Muscle layer of duodenum (tissue), 2 donors: ENCODE results near the gene OTOP2.

Experiments
- H3K27ac ChIP-seq: one replicate; pipeline ENCODE4 v1.7.0; 2013; ENCODE audit warnings: mild to moderate bottlenecking, low read length
- H3K27me3 ChIP-seq: one replicate; pipeline ENCODE4 v1.7.0; 2013; ENCODE audit warnings: low read depth, mild to moderate bottlenecking, control low read depth, low read length
- H3K36me3 ChIP-seq, 2 donors: one replicate each; pipeline ENCODE4 v1.7.0; 2013; ENCODE audit warnings: low read length in 2 of 2, control low read depth in 1 of 2, mild to moderate bottlenecking in 1 of 2; ENCODE audit not compliant: insufficient read depth in 2 of 2, control insufficient read depth in 1 of 2
- H3K4me1 ChIP-seq, 2 donors: one replicate each; pipeline ENCODE4 v1.7.0; 2013; ENCODE audit warnings: low read length in 2 of 2, mild to moderate bottlenecking in 2 of 2, control low read depth in 1 of 2, moderate library complexity in 1 of 2; ENCODE audit not compliant: insufficient read depth in 2 of 2, control insufficient read depth in 1 of 2
- H3K4me3 ChIP-seq, 2 donors: one replicate each; pipeline ENCODE4 v1.7.0; 2013; ENCODE audit warnings: low read length in 2 of 2, low read depth in 1 of 2, mild to moderate bottlenecking in 1 of 2
- H3K9me3 ChIP-seq, 2 donors: one replicate each; pipeline ENCODE4 v1.7.0; 2013; ENCODE audit warnings: low read length in 2 of 2, control low read depth in 1 of 2, mild to moderate bottlenecking in 1 of 2; ENCODE audit not compliant: control insufficient read depth in 1 of 2
- donor health status: healthy.

OTOP2 gene

DNA sequence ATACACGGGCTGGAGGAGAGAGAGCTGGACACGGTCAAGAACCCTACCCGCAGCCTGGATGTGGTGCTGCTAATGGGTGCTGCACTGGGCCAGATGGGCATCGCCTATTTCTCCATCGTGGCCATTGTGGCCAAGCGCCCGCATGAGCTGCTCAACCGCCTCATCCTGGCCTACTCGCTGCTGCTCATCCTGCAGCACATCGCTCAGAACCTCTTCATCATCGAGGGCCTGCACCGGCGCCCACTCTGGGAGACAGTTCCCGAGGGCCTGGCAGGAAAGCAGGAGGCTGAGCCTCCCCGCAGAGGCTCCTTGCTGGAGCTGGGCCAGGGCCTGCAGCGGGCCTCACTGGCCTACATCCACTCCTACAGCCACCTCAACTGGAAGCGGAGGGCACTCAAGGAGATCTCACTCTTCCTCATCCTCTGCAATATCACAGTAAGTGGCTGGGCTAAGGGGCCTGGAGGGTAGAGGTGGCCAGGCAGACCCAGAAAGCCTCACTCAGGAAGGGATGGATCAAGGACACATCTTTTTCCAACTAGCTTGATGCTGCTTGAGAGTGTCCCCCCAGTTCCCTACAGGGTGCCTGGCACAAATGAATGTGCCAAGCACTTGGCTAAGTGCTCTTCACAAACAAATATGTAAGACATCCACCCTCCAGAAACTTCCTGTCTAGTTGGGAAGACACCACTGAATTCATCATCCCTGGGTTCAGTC is 23.1 kb downstream of the OTOP2 start:
- no peaks in the 10 kb centered on the region for H3K9me3 ChIP-seq
- no peak overlapping the region for H3K27ac ChIP-seq
- H3K4me1 ChIP-seq = no peaks in the 10 kb centered on the region
- peaks cover 3% of the 10 kb centered on the region for H3K27me3 ChIP-seq
- no peaks in the 10 kb centered on the region for H3K36me3 ChIP-seq
- H3K4me3 ChIP-seq = no peak overlapping the region

DNA sequence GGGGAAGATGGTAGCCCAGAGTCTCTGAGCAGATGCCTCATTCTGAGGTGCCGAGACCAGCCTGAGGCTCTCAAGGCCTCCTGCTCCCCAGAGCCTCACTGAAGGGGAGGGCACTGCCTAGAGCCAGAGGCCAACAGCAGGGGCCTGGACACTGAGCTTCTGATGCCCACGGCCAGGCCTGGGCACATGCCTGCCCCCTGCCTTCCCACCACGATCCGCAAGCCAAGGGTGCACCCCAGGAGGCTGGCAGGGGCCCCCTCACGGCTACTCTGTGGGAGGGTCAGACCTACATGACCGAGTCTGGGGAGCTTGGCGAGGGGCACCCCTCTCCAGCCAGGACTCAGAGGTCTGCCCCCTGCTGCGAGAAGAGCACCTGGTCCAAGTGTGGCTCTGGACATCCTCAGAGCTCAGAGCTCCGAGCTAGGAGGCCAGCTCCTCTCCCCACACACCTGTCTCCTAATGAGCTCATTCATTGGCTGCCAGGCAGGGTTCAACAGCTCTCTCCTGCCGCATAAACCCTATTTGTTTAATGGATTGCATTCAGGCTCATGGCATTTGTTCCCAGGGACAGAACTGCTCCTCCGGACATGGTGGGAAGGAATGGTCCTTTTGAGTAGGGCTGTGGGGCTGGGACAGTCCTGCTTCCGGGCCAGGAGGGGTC is 25.5 kb downstream of the OTOP2 start:
- Histone ChIP-seq H3K4me1 (no peaks in the 10 kb centered on the region), H3K36me3 (no peaks in the 10 kb centered on the region), H3K27ac (no peak overlapping the region), H3K27me3 (no peaks in the 10 kb centered on the region), H3K4me3 (no peak overlapping the region), H3K9me3 (no peaks in the 10 kb centered on the region)

DNA sequence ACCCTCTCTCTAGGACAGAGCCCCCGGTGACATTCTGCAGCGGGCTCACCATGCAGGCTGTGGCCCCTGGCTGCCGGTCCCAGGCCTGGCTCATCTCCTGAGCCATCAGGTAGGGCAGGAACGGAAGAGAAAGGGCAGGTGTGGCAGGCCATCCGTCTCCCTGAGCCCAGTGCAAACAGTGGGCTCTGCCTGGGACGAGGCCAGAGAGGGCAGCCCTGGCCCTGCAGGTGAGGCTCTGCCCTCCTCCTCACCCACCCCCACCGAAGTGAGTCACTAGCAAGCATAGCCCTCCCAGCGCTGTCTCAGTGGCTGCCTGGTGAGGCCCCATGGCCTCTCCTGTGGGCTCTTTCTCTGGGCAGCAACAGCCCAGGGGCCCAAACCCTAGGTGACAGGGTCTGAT is 26.1 kb downstream of the OTOP2 start:
- no peaks in the 10 kb centered on the region for H3K27me3 ChIP-seq
- H3K27ac ChIP-seq = no peak overlapping the region

DNA sequence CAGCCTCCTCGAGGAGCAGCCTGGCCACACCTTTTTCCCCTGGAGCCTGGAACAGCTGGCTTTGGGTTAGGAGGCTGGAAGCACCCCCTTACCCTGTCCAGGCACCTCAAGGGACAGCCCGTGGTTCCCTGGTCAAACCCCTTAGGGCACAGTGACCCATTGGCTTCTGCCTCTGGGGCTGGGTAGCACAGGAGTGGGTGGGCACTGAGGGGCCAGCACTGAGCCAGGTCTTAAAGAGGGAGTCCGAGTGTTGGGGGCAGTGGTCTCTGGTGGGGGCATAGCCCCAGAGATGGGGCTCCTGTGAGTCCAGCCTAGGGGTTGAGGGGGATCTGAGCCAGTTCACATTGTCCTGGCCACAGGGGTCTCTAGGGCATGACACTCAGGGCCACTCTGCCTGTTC is 27.0 kb downstream of the OTOP2 start:
- no peak overlapping the region for H3K4me3 ChIP-seq
- no peaks in the 10 kb centered on the region for H3K27me3 ChIP-seq
- H3K27ac ChIP-seq = no peak overlapping the region
- H3K9me3 ChIP-seq = no peaks in the 10 kb centered on the region
- H3K36me3 ChIP-seq = peaks cover 3% of the 10 kb centered on the region in 2 donors
- no peaks in the 10 kb centered on the region for H3K4me1 ChIP-seq

More for the DNA sequence above, 26.1 kb downstream of the OTOP2 start:
- Histone ChIP-seq H3K4me1 (no peaks in the 10 kb centered on the region), H3K36me3 (no peaks in the 10 kb centered on the region), H3K9me3 (no peaks in the 10 kb centered on the region), H3K4me3 (no peak overlapping the region)

DNA sequence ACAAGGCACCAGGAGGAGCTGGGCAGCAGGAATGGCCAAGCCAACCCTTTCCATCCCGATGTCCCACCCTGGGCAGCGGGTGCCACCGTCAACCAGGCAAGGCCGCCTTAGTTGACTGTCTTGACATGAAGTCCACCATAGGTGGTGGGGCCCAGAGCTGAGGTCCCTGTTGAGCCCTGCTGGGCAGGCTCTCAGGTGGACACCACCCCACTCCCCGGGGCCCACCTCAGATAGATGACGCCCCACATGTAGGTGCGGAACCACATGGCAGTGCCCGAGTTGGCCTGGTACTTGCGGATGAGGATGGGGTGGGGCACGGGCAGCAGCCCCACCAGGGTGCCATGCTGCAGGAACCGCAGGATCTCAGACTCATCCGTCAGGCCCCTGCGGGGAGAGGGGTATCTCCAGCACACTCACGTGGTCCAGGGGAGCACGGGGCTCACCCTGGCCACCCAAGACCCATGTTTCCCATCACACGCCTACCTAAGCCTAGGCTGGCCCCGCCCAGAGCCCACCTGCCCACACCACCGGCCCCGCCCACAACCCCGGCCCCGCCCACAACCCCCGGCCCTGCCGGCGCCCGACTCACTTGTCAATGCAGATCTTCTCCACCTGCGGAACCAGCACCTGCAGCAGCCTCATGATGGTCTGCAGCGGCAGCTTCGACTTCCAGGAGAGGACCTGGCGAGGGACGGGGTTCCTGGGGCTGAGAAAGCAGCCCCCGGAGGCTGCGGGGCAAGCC is 27.8 kb downstream of the OTOP2 start:
- Histone ChIP-seq H3K9me3 (no peaks in the 10 kb centered on the region), H3K4me1 (no peaks in the 10 kb centered on the region), H3K36me3 (peaks cover 3 to 10% of the 10 kb centered on the region in 2 donors), H3K4me3 (no peak overlapping the region), H3K27me3 (no peaks in the 10 kb centered on the region), H3K27ac (no peak overlapping the region)

DNA sequence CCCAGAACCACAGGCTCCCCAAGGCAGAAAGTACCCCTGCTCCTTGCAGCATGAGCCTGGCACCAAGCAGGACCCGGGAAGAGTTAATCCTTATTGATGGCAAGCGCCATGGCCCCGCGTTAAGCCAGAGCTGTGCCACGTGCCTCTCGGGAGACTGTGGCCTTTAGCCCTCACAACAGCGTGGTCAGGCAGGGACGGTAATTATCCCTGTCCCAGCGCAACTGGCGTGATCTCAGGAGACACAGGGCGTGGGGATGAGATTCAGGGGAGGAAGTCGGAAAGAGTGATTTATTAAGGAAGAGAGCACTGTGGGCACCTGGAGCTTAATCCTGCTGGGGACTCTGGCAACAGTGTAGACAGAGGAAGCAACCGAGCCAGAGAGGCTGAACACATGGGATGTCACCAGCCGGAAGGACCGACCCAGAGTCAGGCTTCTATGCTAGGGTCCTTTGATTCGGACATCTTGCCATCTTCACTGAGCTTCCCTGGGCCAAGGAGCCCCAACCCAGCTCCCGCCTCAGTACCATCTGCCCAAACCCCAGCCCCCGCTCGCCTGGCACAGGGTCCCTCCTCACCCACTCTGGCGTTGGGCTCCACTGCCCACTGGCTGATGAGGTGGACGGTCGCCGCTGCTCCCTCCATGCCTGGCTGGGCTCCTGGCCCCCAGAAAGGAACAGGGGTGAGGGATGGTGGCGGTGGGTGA is 28.5 kb downstream of the OTOP2 start:
- H3K36me3 ChIP-seq = peaks cover 3 to 10% of the 10 kb centered on the region in 2 donors
- no peaks in the 10 kb centered on the region for H3K4me1 ChIP-seq
- H3K9me3 ChIP-seq = no peaks in the 10 kb centered on the region
- H3K27me3 ChIP-seq = no peaks in the 10 kb centered on the region
- H3K4me3 ChIP-seq = no peak overlapping the region
- H3K27ac ChIP-seq = no peak overlapping the region

DNA sequence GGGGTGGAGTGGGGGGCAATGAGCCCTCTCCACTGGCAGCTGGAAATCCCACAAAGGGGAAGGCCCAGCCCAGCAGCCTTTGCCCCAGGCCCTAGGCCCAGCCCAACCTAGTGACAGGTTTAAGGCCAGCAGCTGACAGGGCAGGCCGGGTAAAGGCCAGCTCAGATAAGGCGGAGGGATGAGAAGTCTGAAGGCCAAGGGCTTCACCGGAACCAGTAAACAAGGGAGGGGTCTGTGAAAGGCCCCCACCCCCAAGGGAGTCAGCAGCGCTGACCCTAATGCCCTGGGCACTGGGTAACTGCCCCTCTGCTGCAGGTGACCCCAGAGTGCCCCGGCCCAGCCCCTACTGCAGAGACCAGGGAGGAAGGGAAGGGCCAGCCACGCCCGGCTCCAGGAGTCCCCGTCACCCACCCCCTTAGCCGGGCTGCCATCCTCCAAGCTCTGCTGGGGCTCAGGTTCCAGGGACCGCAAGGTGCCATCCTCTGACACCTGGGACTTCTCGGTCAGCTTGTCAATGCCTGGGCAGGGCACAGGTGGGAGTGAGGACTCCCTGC is 29.1 kb downstream of the OTOP2 start:
- H3K27ac ChIP-seq = no peak overlapping the region
- H3K4me3 ChIP-seq = no peak overlapping the region
- H3K9me3 ChIP-seq = no peaks in the 10 kb centered on the region
- no peaks in the 10 kb centered on the region for H3K4me1 ChIP-seq
- peaks cover 3 to 10% of the 10 kb centered on the region in 2 donors for H3K36me3 ChIP-seq
- no peaks in the 10 kb centered on the region for H3K27me3 ChIP-seq

DNA sequence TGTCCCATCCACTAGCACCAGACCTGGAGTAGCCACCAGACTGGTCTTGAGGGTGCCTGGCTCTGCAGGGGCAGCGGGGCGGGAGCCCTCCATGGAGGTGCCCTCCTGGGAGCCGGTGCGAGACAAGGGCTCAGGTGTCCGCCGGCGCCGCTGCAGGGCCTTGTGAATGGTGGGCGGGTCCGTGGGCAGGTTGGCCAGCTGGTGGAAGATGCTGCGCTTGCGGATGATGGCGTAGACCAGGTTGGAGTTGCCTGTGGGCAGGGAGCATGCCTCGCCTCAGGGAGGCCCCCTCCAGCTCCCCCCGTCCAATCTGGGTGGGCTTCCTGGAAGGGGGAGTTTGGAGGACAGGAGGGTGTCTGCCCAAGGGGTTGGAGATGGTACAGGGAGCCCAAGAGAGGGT is 30.0 kb downstream of the OTOP2 start:
- Histone ChIP-seq H3K4me1 (no peaks in the 10 kb centered on the region), H3K36me3 (peaks cover 3 to 10% of the 10 kb centered on the region in 2 donors), H3K9me3 (no peaks in the 10 kb centered on the region), H3K4me3 (no peak overlapping the region), H3K27ac (no peak overlapping the region), H3K27me3 (no peaks in the 10 kb centered on the region)

DNA sequence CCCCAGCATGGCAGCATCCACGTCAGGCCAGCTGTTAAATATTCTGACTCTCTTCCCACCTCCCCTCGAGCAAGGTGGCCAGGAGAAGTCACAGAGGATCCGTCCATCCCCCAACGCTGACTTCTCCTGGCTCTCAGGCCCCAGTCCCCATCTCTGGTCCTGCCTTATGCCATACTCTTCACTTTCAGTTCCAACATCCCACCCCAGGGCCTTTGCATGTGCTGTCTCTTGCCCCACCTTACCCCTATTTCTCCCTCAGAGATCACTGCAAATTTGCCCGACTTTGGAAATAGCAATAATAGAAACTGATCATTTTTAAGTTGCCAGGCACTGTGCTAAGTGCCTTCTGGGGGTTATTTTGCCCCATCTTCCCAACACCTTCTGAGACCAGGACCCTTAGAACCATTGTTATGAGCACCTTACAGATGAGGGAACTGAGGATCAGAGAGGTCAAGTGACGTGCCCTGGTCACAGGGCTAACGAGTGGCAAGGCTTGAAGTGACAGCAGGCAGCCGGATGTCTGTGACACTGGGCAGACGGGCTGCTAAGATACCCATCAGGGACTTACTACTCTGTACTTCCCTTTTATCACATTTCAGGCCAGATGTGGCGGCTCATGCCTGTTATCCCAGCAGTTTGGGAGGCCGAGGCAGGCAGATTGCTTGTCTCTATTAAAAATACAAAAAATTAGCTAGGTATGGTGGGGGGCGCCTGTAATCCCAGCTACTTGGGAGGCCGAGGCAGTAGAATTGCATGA is 30.8 kb downstream of the OTOP2 start:
- Histone ChIP-seq H3K9me3 (no peaks in the 10 kb centered on the region), H3K36me3 (peaks cover 3 to 10% of the 10 kb centered on the region in 2 donors), H3K4me1 (no peaks in the 10 kb centered on the region), H3K27ac (no peak overlapping the region), H3K27me3 (no peaks in the 10 kb centered on the region), H3K4me3 (no peak overlapping the region)

DNA sequence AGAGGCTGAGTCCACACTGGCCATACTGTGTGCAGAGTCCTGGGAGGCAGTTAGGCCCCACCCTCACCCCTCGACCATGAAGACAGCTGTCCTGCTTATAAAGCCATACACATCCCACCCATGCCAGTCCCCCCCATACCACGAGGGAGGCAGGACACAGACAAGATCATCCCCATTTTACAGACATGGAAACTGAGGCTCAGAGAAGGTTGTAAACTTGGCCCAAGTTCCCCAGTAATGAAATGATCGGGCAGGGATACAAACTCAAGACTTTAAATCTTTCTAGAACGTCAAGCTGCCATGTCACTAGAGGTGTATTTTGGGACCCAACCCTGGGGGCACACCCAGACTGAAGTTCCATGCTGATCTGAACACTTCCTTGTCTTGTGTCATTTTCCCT is 32.0 kb downstream of the OTOP2 start:
- Histone ChIP-seq H3K36me3 (peaks cover 3 to 10% of the 10 kb centered on the region in 2 donors), H3K4me3 (no peak overlapping the region), H3K4me1 (no peaks in the 10 kb centered on the region), H3K9me3 (no peaks in the 10 kb centered on the region), H3K27me3 (no peaks in the 10 kb centered on the region), H3K27ac (no peak overlapping the region)
